Stomach (tissue), 9 donors: ENCODE measurements around the gene CAPN10. TPM values are rescaled to one million over a fixed set of nuclear protein-coding genes. Genes with fewer than 3 reads are reported as not detected.

Experiments
- DNase-seq, 2 donors: peaks; one replicate each; pipeline versions ENCODE4 v3.0.0 to v3.0.0-alpha.2; 2013 to 2019
- H3K27ac ChIP-seq, 5 donors: fragments of 200-600 bp in 4 of 5; sonication (generic) in 4 of 5; one replicate each; pipeline ENCODE4 v1.5.1; 2013 to 2019; ENCODE audit warnings: mild to moderate bottlenecking in 1 of 5, moderate library complexity in 1 of 5
- H3K27me3 ChIP-seq, 3 donors: fragments of 200-600 bp; sonication (generic); one replicate each; pipeline ENCODE4 v1.5.1; 2017 to 2019; ENCODE audit warnings: mixed run types in 1 of 3
- H3K36me3 ChIP-seq, 4 donors: fragments of 200-600 bp; sonication (generic); 1 replicate in 3 of 4; 2 replicates in 1 of 4; pipeline ENCODE4 v1.5.1; 2016 to 2019
- H3K4me1 ChIP-seq, 4 donors: fragments of 200-600 bp; sonication (generic); one replicate each; pipeline ENCODE4 v1.5.1; 2016 to 2019
- H3K4me3 ChIP-seq, 4 donors: fragments of 200-600 bp; sonication (generic) in 3 of 4; one replicate each; pipeline ENCODE4 v1.5.1; 2016 to 2019; ENCODE audit warnings: mild to moderate bottlenecking in 1 of 4
- H3K9me3 ChIP-seq, 4 donors: fragments of 200-600 bp; sonication (generic); one replicate each; pipeline ENCODE4 v1.5.1; 2016 to 2019
- CTCF ChIP-seq, 7 experiments: fragments of 450-650 bp in 4 of 7; fragments of 200-600 bp in 3 of 7; sonication (generic) in 3 of 7; IDR thresholded peaks; one replicate each; pipeline ENCODE4 v1.5.1; 2016 to 2019; ENCODE audit warnings: antibody characterized with exemption in 7 of 7, control low read depth in 2 of 7, mild to moderate bottlenecking in 1 of 7
- EP300 ChIP-seq: sonication (generic); formaldehyde crosslinking; IDR thresholded peaks from one replicate; pipeline ENCODE4 v1.6.1; 2017; ENCODE audit warnings: antibody characterized with exemption
- POLR2A ChIP-seq, 4 donors: fragments of 450-650 bp; IDR thresholded peaks; one replicate each; pipeline ENCODE4 v1.6.1; 2016; ENCODE audit warnings: antibody characterized with exemption in 4 of 4, control low read depth in 2 of 4, mild to moderate bottlenecking in 1 of 4, moderate library complexity in 1 of 4
- POLR2AphosphoS5 ChIP-seq, 3 donors: sonication (generic); formaldehyde crosslinking; IDR thresholded peaks; one replicate each; pipeline ENCODE4 v1.6.1; 2016; ENCODE audit warnings: antibody characterized with exemption in 3 of 3
- WGBS, 5 donors: extraction: QIAGEN DNeasy Blood & Tissue Kit in 3 of 5; methylation state at CpG; one replicate each; pipeline versions ENCODE4 v1.1.5 to v1.1.7; 2013 to 2018; 5-methylcytosine and 5-hydroxymethylcytosine counted together
- intact Hi-C: fragments of 100-400 bp; cut with DNase I; formaldehyde crosslinking; loops from one replicate; pipeline ENCODE4 v1.15.1; 2023; ENCODE audit warnings: low total_unique reads
- polyA plus RNA-seq, 3 donors: library from polyadenylated mRNA; stranded (reverse); fragments of 200-250 nt; gene quantifications; one replicate each; pipeline ENCODE4 v1.2.3, GENCODE V29; 2013
- total RNA-seq, 5 donors: library from RNA; depleted of rRNA; stranded (reverse); fragments of >200 nt; gene quantifications; one replicate each; pipeline versions ENCODE4 v1.1.0 to v1.2.3, GENCODE V29; 2014 to 2016
- donor health status: healthy with polysubstance abuse.
- donor health status: Bipolar disorder and iron deficiency.
- donor health status: healthy.

The CAPN10 gene
- total and polyA plus RNA-seq, 8 donors: 17.7 to 197 (median 36.6) TPM

GRCh38 chr2:240557808-240558207, 28.7 kb upstream of the CAPN10 start, which contains the start of gene ANKMY1:
Gene ANKMY1 (minus strand): TSS chr2:240557988. CDS start chr2:240557335, 653 bp downstream.
- intact Hi-C loops: no loop called here
- peak within 1 kb of the TSS; percentile 44 to 62 (median 50) for H3K4me3 ChIP-seq
- H3K9me3 ChIP-seq: no peaks in the 10 kb centered on the region
- TF ChIP-seq EP300: no peak
- no peak for TF ChIP-seq POLR2A (IDR thresholded peaks at IDR 0.05)
- no peak for TF ChIP-seq POLR2AphosphoS5 (IDR thresholded peaks at IDR 0.05)
- no peak for TF ChIP-seq CTCF (IDR thresholded peaks at IDR 0.05)
- H3K27me3 ChIP-seq: peaks cover 0 to 9% (median 4%) of the 10 kb centered on the region in 3 donors
- H3K36me3 ChIP-seq: peaks cover 0 to 18% (median 11%) of the 10 kb centered on the region in 4 donors
- no peak within 1 kb of the TSS for H3K27ac ChIP-seq
- peaks cover 41 to 51% (median 49%) of the 10 kb centered on the region in 4 donors for H3K4me1 ChIP-seq
- WGBS, 5 donors: 1 to 6% (median 3%) methylated on average over 16 to 47 of the region's 47 CpGs
- DNase-seq: peak; percentile 70 to 94

GRCh38 chr2:240558236-240558761, 28.2 kb upstream of the CAPN10 start:
- Histone ChIP-seq H3K9me3 (no peaks in the 10 kb centered on the region), H3K27ac (no peak overlapping the region), H3K4me3 (peak overlapping the region; percentile 44 to 62 (median 50)), H3K4me1 (peaks cover 41 to 56% (median 51%) of the 10 kb centered on the region in 4 donors), H3K27me3 (peaks cover 0 to 9% (median 4%) of the 10 kb centered on the region in 3 donors), H3K36me3 (peaks cover 0 to 13% (median 7%) of the 10 kb centered on the region in 4 donors)
- TF ChIP-seq CTCF (IDR thresholded peaks at IDR 0.05): no peak
- TF ChIP-seq EP300: no peak
- TF ChIP-seq POLR2AphosphoS5 (IDR thresholded peaks at IDR 0.05): no peak
- intact Hi-C loops: no loop called here
- peak in 1 of 2 donors; percentile 11 for DNase-seq
- 78 to 81% (median 80%) methylated on average over 18 of the region's 18 CpGs for WGBS, 5 donors

GRCh38 chr2:240559286-240559685, 27.2 kb upstream of the CAPN10 start:
- Histone ChIP-seq H3K4me3 (peak overlapping the region in 2 of 4 donors; percentile 59 to 71), H3K27me3 (peaks cover 0 to 9% (median 4%) of the 10 kb centered on the region in 3 donors), H3K36me3 (peaks cover 0 to 9% (median 6%) of the 10 kb centered on the region in 4 donors), H3K27ac (peak overlapping the region in 1 of 5 donors; percentile 99), H3K4me1 (peaks cover 41 to 66% (median 56%) of the 10 kb centered on the region in 4 donors), H3K9me3 (no peaks in the 10 kb centered on the region)
- no peak for DNase-seq
- TF ChIP-seq POLR2AphosphoS5 (IDR thresholded peaks at IDR 0.05): no peak
- no peak for TF ChIP-seq CTCF (IDR thresholded peaks at IDR 0.05)
- TF ChIP-seq EP300: no peak
- TF ChIP-seq POLR2A (IDR thresholded peaks at IDR 0.05): no peak
- intact Hi-C loops: no loop called here
- WGBS, 5 donors: 95 to 98% (median 97%) methylated on average over 3 of the region's 3 CpGs

GRCh38 chr2:240560084-240560479, 26.5 kb upstream of the CAPN10 start, which contains the start of gene DUSP28:
Gene DUSP28 (plus strand): TSS chr2:240560357. CDS start chr2:240560685, 328 bp downstream.
- peak within 1 kb of the TSS; percentile 98 to 99 (median 99) for H3K27ac ChIP-seq
- DNase-seq: peak; percentile 95 to 97
- no peak for TF ChIP-seq EP300
- TF ChIP-seq POLR2A (IDR thresholded peaks at IDR 0.05): peak in 2 of 4 donors; percentile 59 to 69
- peak; percentile 94 to 99 (median 98) for TF ChIP-seq POLR2AphosphoS5 (IDR thresholded peaks at IDR 0.05)
- peaks cover 0 to 3% (median 2%) of the 10 kb centered on the region in 4 donors for H3K36me3 ChIP-seq
- H3K9me3 ChIP-seq: no peaks in the 10 kb centered on the region
- 0 to 3% (median 1%) methylated on average over 18 to 39 of the region's 39 CpGs for WGBS, 5 donors
- peaks cover 0 to 9% (median 4%) of the 10 kb centered on the region in 3 donors for H3K27me3 ChIP-seq
- intact Hi-C loops: no loop called here
- H3K4me3 ChIP-seq: peak within 1 kb of the TSS; percentile 59 to 81 (median 66)
- H3K4me1 ChIP-seq: peaks cover 45 to 73% (median 64%) of the 10 kb centered on the region in 4 donors
